GM21526 (cell line): ENCODE data around the gene TNPO1.
"Not testable (repeated sequence)": the region's sequence is repeated elsewhere in the genome, so short reads cannot be mapped to it uniquely, and the experiment has no call there.

ENCODE experiments used
- ATAC-seq: cut with Tn5 transposase; IDR thresholded peaks from one replicate; pipeline ENCODE4 v1.9.1; 2021; ENCODE audit warnings: moderate library complexity; ENCODE audit not compliant: unreplicated experiment, low FRiP score

Gene TNPO1

GRCh38 chr5:72921886-72922285 lies 105.4 kb downstream of the TNPO1 start:
- no peak for ATAC-seq

- ATAC-seq, result no peak
These were observed 106.0 kb downstream of the TNPO1 start for GRCh38 chr5:72922422-72922821.

- ATAC-seq, result no peak
These were observed 109.0 kb downstream of the TNPO1 start for GRCh38 chr5:72925336-72926010.

GRCh38 chr5:72932686-72933085 lies 116.2 kb downstream of the TNPO1 start:
- ATAC-seq, result not testable (repeated sequence)

- not testable (repeated sequence) for ATAC-seq
These were observed 118.7 kb downstream of the TNPO1 start for GRCh38 chr5:72934953-72935725.

DNA sequence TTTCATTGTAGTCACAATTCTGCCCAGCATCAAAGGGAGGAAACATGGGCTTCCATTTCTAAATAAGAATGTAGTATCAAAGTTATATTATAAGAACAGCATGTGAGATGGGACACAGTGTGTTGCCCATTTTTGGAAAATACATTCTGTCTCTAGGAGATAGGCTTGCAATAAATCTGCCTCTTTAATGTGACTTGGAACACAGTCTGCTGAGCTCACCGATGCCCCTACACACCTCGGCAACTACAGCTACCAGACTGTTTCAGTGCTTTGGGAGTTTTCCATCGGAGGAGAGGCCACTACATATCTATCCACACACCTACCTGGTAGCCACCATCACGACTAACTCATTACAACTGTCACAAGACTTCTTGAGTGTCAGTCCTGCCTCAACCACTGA lies 120.4 kb downstream of the TNPO1 start:
- ATAC-seq, result no peak

DNA sequence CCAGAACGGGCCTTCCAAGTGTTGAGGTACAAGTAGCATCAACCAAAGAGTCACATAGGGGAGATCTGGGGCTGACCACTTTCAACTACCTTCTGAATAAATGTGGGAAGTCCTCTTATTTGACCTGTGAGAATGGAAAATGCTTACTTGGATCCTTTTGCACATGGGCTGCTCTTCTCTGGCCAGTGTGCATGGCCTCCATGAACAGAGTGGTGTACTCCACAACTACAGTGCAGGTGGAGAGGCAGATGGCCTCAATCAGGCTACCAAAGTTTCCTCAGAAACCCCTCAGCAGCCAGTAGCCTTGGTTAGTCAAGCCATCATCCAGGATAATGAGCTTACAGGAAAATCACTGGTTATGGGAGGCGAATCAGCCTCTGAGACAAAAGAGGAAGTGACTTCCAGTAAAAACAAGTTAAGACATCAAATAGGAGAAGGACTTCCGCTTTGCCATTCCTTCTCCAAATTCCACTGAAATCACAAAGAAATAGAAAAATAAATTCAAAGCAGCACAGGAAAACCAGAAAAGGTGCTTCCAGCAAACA lies 121.1 kb downstream of the TNPO1 start:
- no peak for ATAC-seq

DNA sequence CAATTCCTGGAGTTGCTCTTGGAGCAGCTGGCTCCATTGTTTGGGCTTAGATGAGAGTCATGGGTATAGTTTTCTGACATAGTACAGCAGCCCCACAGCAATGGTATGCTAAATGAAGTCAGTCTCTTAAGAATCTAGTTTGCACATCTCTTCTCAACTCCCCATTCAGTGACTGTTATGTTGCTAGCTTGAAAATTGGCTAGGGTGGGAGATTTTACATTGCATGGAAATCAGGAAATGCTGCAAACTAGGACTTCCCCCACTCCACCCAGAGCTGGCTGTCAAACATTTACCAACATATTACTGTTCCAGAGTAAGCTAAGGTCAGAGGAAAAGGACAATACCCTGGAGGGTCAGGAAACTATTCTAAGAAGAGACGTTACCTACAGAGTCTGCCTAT lies 121.7 kb downstream of the TNPO1 start:
- ATAC-seq, result no peak

GRCh38 chr5:72940082-72940481 lies 123.6 kb downstream of the TNPO1 start:
- no peak for ATAC-seq

GRCh38 chr5:72943307-72943706 lies 126.8 kb downstream of the TNPO1 start:
- no peak for ATAC-seq

- no peak for ATAC-seq
These were observed 131.0 kb downstream of the TNPO1 start for GRCh38 chr5:72947498-72947897.

DNA sequence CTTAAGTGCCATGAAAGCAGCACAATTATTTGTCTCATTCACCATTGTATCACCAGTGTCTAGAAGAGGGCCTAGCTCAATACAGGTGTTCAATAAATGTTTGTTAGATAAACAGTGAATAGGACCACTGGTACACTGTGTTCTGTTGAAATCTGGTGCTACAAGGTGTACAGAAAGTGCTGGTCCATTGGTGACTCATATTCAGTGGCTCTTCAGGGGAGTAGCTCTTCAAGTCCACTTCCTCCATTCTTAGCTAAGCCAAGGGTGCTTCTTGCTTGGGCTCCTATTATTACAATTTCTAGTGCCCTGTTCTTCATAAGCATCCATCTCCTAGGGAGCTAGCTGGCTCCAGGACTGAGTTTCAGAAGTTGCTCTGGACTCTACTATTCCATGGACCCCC lies 133.0 kb downstream of the TNPO1 start:
- no peak for ATAC-seq

GRCh38 chr5:72951671-72952468 lies 135.4 kb downstream of the TNPO1 start:
- no peak for ATAC-seq

GRCh38 chr5:72954389-72954788 lies 137.9 kb downstream of the TNPO1 start:
- no peak for ATAC-seq

- ATAC-seq, result peak; percentile 40
These were observed 138.8 kb downstream of the TNPO1 start for GRCh38 chr5:72955143-72955767.

DNA sequence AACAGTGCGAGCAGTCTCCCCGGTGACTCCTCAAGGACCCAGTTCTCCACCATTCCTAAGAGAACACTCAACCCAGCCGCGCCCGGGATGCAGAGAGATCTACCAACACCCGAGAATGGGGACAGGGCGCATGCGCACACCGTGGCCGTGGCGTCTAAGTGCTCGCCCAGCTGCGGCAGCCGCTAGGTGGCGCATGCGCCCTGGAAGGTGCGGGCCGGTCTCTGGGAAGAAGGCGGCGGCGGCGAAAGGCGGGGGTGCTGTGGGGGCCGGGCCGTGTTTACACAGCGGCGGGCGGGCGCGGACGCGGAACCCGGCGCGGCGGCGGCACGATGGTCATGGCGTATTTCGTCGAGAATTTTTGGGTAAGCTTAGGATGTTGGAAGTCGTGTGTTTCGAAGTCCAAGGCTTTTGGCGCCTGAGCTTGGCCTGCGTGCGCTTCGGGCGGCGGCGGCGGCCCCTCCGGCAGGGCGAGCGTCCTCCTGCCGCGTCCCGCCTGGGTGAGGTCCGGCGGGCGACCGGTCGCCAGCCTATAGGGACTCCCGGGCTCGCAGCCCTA lies 139.4 kb downstream of the TNPO1 start, which contains the start of gene FCHO2:
Gene FCHO2 (plus strand): TSS at position 274 of the 556 bp plus-strand sequence. CDS start 56 bp downstream, at position 330.
- peak; percentile 93 for ATAC-seq

GRCh38 chr5:72956324-72957140 lies 140.1 kb downstream of the TNPO1 start:
- ATAC-seq, result peak; percentile 52

DNA sequence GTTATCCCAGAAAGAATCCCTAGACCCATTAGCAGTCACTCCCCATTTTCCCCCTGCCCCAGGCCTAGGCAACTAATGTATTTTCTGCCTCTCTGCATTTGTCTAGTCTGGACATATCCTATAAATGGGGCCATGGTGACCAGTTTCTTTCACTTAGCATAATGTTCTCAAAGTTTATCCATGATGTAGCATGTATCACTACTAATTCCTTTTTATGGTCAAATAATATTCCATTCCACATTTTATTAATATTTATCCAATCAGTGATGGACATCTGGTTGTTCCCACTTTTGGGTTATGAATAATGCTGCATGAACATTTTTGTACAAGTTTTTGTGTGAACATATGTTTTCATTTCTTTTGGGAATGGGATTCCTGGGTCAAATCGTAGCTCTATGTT lies 140.9 kb downstream of the TNPO1 start:
- no peak for ATAC-seq

DNA sequence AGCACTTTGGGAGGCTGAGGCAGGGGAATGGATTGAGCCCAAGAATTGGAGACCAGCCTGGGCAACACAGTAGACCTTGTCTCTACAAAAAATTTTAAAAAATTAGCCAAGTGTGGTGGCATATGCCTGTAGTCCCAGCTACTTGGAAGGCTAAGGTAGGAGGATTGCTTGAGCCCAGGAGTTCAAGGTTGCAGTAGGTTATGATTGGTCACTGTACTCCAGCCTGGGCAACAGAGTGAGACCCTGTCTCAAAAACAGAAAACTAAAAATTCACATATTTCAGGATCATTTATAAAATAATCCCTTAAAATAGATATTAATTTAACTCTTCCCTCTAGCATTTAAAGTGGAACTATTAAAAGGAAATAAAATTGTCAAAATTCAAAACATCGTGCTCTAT lies 142.8 kb downstream of the TNPO1 start:
- no peak for ATAC-seq
